ENCODE measurements around the gene SPSB4. TPM values are rescaled to one million over a fixed set of nuclear protein-coding genes. Genes with fewer than 3 reads are reported as not detected.

The SPSB4 gene
- total and polyA plus RNA-seq, 2 donors (not counting 1 experiment from before 2014, with no cell fraction given): not detected

GRCh38 chr3:141104151-141104821 lies 53.1 kb downstream of the SPSB4 start:
- Histone ChIP-seq H3K4me1 (ENCODE audit: control insufficient read depth in 2 of 2, insufficient read depth in 2 of 2, low read length in 2 of 2) (no peaks in the 10 kb centered on the region), H3K9ac (ENCODE audit: low read length) (no peak overlapping the region), H3K79me2 (ENCODE audit: control insufficient read depth, insufficient read depth, low read length) (no peaks in the 10 kb centered on the region), H3K36me3 (replicated peaks in 1 of 2; ENCODE audit: control extremely low read depth in 1 of 2, control insufficient read depth in 1 of 2, extremely low read depth in 1 of 2, insufficient read depth in 2 of 2, low read length in 1 of 2) (no peaks in the 10 kb centered on the region), H3K27ac (ENCODE audit: low read length in 2 of 2) (no peak overlapping the region), H2AFZ (ENCODE audit: insufficient read depth, low read depth, low read length, poor library complexity, severe bottlenecking) (no peak overlapping the region), H4K20me1 (ENCODE audit: control insufficient read depth, insufficient read depth, low read length, poor library complexity, severe bottlenecking) (no peaks in the 10 kb centered on the region), H3K9me3 (ENCODE audit: control extremely low read depth in 1 of 3, control insufficient read depth in 2 of 3, insufficient read depth in 1 of 3, low read length in 2 of 3) (peaks cover 0 to 5% (median 0%) of the 10 kb centered on the region in 3 donors), H3K4me3 (ENCODE audit: control extremely low read depth in 1 of 5, extremely low read depth in 1 of 5, insufficient read depth in 1 of 5, low read depth in 2 of 5, low read length in 4 of 5) (no peak overlapping the region), H3K27me3 (replicated peaks in 1 of 4; ENCODE audit: control extremely low read depth in 1 of 4, control insufficient read depth in 3 of 4, insufficient read depth in 4 of 4, low read length in 3 of 4) (no peaks in the 10 kb centered on the region), H3K4me2 (replicated peaks; ENCODE audit: low read depth, low read length, poor library complexity, severe bottlenecking) (no peak overlapping the region)
- Mint-ChIP-seq H3K4me1 (no peaks in the 10 kb centered on the region), H3K4me3 (no peak overlapping the region), H3K27ac (no peak overlapping the region), H3K9me3 (ENCODE audit: insufficient read depth) (no peaks in the 10 kb centered on the region), H3K27me3 (peaks cover 7% of the 10 kb centered on the region)
- no peak for TF ChIP-seq EZH2 (IDR thresholded peaks at IDR 0.05; ENCODE audit: borderline replicate concordance, insufficient read depth, low read depth, low read length, poor library complexity, severe bottlenecking)
- no peak for TF ChIP-seq CTCF (IDR thresholded peaks at IDR 0.05)
- no peak for ATAC-seq (ENCODE audit: low read depth)
- no peak for DNase-seq
- CTCF ChIA-PET: interaction anchor here (0.8 to 3.0 kb wide), 3 partner anchors 14 to 206 kb away, joined by 3 to 22 read pairs (median 8); no protein-coding TSS in a partner anchor
- POLR2A ChIA-PET: no interaction called here
- 95% methylated on average over 11 of the region's 12 CpGs for WGBS (ENCODE audit: insufficient coverage)
- intact Hi-C loops (cut with micrococcal nuclease): no loop called here
